Measurements from ENCODE around the gene HS1BP3. TPM values are rescaled to one million over a fixed set of nuclear protein-coding genes. Genes with fewer than 3 reads are reported as not detected.

The HS1BP3 gene
- total and polyA plus RNA-seq, 2 of the 13 experiments (the other 11 are each of a cell fraction or from before 2014, with no cell fraction given) = 15.2 to 22.0 TPM

- TF ChIP-seq THAP7 (CRISPR knock-in tag; IDR thresholded peaks at IDR 0.05) (no peak), TARDBP (CRISPR knock-in tag; IDR thresholded peaks at IDR 0.05) (peak; percentile 59; the same call in 1 of the 2 replicates), ZNF660 (CRISPR knock-in tag; IDR thresholded peaks at IDR 0.05; ENCODE audit: borderline replicate concordance, low read depth) (no peak), FIP1L1 (IDR thresholded peaks at IDR 0.05; ENCODE audit: borderline replicate concordance, insufficient read depth, low read depth, low read length) (no peak), ZNF367 (CRISPR knock-in tag; IDR thresholded peaks at IDR 0.05; ENCODE audit: borderline replicate concordance) (no peak), SRSF4 (IDR thresholded peaks at IDR 0.05; ENCODE audit: low read depth, low read length, poor library complexity, severe bottlenecking) (no peak), ZBTB7B (CRISPR knock-in tag; IDR thresholded peaks at IDR 0.05) (peak; percentile 43; the same call in 1 of the 2 replicates), KLF6 (CRISPR knock-in tag; IDR thresholded peaks at IDR 0.05) (no peak), SAP130 (CRISPR knock-in tag; IDR thresholded peaks at IDR 0.05; ENCODE audit: low read depth) (0 out of 2 replicates have a peak, but pooled peaks have one; percentile 21), ZFY (CRISPR knock-in tag; IDR thresholded peaks at IDR 0.05) (no peak), MED1 (CRISPR knock-in tag; IDR thresholded peaks at IDR 0.05) (peak; percentile 50; the same call in 1 of the 2 replicates), FOXP4 (CRISPR knock-in tag; IDR thresholded peaks at IDR 0.05) (0 out of 2 replicates have a peak, but pooled peaks have one; percentile 23)
- TF ChIP-seq, protein P1, sequence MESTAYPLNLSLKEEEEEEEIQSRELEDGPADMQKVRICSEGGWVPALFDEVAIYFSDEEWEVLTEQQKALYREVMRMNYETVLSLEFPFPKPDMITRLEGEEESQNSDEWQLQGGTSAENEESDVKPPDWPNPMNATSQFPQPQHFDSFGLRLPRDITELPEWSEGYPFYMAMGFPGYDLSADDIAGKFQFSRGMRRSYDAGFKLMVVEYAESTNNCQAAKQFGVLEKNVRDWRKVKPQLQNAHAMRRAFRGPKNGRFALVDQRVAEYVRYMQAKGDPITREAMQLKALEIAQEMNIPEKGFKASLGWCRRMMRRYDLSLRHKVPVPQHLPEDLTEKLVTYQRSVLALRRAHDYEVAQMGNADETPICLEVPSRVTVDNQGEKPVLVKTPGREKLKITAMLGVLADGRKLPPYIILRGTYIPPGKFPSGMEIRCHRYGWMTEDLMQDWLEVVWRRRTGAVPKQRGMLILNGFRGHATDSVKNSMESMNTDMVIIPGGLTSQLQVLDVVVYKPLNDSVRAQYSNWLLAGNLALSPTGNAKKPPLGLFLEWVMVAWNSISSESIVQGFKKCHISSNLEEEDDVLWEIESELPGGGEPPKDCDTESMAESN (CRISPR knock-in tag; conservative IDR thresholded peaks at IDR 0.05) = 0 out of 2 replicates have a peak, but pooled peaks have one; percentile 12
- TF ChIP-seq, protein P2, sequence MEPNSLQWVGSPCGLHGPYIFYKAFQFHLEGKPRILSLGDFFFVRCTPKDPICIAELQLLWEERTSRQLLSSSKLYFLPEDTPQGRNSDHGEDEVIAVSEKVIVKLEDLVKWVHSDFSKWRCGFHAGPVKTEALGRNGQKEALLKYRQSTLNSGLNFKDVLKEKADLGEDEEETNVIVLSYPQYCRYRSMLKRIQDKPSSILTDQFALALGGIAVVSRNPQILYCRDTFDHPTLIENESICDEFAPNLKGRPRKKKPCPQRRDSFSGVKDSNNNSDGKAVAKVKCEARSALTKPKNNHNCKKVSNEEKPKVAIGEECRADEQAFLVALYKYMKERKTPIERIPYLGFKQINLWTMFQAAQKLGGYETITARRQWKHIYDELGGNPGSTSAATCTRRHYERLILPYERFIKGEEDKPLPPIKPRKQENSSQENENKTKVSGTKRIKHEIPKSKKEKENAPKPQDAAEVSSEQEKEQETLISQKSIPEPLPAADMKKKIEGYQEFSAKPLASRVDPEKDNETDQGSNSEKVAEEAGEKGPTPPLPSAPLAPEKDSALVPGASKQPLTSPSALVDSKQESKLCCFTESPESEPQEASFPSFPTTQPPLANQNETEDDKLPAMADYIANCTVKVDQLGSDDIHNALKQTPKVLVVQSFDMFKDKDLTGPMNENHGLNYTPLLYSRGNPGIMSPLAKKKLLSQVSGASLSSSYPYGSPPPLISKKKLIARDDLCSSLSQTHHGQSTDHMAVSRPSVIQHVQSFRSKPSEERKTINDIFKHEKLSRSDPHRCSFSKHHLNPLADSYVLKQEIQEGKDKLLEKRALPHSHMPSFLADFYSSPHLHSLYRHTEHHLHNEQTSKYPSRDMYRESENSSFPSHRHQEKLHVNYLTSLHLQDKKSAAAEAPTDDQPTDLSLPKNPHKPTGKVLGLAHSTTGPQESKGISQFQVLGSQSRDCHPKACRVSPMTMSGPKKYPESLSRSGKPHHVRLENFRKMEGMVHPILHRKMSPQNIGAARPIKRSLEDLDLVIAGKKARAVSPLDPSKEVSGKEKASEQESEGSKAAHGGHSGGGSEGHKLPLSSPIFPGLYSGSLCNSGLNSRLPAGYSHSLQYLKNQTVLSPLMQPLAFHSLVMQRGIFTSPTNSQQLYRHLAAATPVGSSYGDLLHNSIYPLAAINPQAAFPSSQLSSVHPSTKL (CRISPR knock-in tag; IDR thresholded peaks at IDR 0.05) = 0 out of 2 replicates have a peak, but pooled peaks have one; percentile 21
- TF ChIP-seq, protein P3, sequence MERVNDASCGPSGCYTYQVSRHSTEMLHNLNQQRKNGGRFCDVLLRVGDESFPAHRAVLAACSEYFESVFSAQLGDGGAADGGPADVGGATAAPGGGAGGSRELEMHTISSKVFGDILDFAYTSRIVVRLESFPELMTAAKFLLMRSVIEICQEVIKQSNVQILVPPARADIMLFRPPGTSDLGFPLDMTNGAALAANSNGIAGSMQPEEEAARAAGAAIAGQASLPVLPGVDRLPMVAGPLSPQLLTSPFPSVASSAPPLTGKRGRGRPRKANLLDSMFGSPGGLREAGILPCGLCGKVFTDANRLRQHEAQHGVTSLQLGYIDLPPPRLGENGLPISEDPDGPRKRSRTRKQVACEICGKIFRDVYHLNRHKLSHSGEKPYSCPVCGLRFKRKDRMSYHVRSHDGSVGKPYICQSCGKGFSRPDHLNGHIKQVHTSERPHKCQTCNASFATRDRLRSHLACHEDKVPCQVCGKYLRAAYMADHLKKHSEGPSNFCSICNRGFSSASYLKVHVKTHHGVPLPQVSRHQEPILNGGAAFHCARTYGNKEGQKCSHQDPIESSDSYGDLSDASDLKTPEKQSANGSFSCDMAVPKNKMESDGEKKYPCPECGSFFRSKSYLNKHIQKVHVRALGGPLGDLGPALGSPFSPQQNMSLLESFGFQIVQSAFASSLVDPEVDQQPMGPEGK (CRISPR knock-in tag; IDR thresholded peaks at IDR 0.05) = peak; percentile 48; the same call in 1 of the 2 replicates
- TF ChIP-seq, protein P4, sequence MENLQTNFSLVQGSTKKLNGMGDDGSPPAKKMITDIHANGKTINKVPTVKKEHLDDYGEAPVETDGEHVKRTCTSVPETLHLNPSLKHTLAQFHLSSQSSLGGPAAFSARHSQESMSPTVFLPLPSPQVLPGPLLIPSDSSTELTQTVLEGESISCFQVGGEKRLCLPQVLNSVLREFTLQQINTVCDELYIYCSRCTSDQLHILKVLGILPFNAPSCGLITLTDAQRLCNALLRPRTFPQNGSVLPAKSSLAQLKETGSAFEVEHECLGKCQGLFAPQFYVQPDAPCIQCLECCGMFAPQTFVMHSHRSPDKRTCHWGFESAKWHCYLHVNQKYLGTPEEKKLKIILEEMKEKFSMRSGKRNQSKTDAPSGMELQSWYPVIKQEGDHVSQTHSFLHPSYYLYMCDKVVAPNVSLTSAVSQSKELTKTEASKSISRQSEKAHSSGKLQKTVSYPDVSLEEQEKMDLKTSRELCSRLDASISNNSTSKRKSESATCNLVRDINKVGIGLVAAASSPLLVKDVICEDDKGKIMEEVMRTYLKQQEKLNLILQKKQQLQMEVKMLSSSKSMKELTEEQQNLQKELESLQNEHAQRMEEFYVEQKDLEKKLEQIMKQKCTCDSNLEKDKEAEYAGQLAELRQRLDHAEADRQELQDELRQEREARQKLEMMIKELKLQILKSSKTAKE (CRISPR knock-in tag; IDR thresholded peaks at IDR 0.05; ENCODE audit: borderline replicate concordance) = no peak
Observed at GRCh38 chr2:20609995-20610357, 40.9 kb downstream of the HS1BP3 start (continued).

Data from HepG2 (cell line).